COLO829 (cell line): ENCODE results near the gene TGFB3.
"Not testable (repeated sequence)": the region's sequence is repeated elsewhere in the genome, so short reads cannot be mapped to it uniquely, and the experiment has no call there.

Experiments used
- DNase-seq: peaks from one replicate; pipeline ENCODE4 v3.0.0; 2012; ENCODE audit warnings: low spot score

The TGFB3 gene

DNA sequence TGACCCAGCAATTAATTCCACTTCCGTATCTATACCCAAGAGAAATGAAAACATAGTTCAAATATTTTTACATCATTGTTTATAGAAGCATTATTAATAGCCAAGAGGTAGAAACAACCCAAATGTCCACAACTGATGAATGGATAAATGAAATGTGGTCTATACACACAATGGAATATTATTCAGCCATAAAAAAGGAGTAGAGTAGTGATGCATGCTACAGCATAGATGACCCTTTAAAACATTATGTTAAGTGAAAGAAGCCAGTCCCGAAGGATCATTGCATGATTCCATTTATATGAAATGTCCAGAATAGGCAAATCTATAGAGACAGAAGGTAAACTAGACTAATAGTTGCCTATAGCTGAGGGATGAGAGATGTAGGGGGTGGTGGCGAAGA, 29.3 kb downstream of the TGFB3 start:
- DNase-seq, result no peak

DNA sequence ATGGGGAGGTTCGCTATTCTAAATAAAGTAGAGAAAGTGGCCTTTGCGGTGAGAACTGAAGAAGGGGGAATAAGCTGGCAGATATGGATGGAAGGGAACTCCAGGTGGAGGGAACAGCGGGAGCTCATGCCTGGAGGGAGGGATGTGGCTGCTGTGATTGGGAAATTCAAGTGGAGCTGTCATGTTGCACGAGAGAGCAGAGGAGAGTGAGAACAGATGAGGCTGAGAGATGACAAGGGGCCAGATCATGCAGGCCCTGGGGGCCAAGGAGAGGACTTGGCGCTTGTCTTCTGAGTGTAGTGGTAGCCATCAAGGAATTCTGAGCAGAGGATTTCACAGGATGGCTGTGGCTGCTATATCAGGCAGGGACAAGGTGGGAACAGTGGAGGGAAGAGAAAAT, 35.0 kb downstream of the TGFB3 start:
- no peak for DNase-seq

DNA sequence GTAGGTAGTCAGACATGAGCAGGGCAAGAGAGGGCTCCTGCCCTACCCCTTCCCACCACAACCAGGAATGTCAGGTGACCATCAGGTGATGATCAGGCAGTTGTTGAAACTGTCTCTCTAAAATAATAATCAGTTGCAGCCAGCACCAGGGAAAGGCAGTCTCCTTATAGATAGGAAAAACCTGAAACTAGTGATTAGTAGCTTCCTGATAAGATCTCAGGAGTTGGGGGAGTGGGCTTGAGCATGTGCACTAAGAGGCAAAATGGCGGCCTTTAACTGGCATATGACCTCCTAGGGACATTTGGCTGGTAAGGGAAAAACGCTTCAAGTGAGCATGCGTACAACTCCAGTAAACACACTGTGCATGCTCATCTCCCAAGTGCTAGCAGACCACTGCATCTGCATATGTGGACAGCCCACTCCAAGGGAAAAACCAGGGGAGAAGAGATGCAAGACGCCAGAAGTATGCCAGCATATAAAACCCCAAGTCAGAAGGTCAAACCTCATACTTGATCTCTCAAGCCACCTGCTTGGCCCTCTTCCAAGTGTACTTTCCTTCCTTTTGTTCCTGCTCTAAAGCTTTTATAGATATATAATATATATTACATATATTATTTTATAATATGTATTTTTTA, 37.1 kb downstream of the TGFB3 start:
- DNase-seq, result no peak

DNA sequence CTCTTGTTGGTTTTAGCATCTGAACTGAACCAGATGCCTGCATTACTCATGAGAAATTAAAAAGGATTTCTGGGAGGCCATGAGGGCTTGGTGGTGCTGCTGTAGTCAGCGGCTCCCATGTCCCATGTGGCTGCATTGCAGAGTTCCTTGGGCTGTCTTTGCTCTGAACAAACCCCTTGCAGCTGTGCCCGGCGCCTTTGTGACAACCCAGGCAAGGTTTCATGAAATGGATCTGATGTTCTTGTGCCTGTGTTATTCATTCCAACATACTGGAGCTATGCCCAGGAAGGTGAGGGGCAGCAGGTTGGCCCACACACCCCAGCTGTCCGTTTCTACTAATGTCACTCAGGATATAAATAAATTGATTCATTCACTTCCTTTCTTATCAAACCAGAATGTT, 40.8 kb downstream of the TGFB3 start:
- no peak for DNase-seq

DNA sequence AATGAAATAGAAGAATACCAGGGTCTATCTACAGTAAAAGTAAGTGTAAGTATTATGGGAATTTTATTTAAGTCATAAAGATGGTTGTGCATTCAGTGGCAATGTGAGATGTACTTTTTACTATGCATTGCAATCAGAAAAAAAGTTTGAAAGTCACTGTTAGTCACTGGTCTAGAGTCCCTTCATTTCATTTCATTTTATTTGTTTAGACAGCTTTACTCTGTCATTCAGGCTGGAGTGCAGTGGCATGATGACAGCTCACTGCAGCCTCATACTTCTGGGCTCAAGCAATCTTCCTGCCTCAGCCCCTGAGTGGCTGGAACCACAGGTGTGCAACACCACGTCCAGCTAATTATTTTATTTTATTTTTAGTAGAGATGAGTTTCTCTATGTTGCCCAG, 42.6 kb downstream of the TGFB3 start:
- no peak for DNase-seq

DNA sequence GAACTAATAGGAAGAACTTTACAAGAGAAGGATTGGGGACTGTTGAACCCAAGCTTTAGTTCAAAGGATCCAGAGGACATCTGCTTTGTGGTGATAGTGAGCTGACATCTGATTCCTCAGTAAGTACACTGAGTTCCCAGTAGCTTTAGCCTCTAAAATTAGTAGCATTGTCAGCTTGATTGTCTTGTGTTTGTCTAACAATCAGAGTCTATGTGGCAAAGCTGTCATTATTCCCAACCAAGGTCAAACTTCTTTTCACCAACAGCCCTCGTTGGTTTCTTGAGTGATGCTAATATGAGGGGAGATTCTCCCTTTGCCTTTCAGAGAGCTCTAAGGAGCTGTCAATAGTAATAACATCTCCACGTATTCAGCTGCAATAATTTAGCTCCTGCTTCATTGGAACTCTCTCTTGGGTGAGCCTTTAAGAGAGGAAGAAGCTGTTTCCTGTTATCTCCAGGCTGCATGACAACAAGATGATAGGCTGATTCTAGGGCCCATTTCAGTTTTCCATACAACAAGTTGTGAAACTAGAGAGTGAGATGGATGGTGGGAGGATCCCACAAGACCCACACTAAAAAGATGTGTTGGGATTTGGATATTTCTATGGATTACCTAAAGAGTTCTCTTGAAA, 46.7 kb downstream of the TGFB3 start:
- no peak for DNase-seq

DNA sequence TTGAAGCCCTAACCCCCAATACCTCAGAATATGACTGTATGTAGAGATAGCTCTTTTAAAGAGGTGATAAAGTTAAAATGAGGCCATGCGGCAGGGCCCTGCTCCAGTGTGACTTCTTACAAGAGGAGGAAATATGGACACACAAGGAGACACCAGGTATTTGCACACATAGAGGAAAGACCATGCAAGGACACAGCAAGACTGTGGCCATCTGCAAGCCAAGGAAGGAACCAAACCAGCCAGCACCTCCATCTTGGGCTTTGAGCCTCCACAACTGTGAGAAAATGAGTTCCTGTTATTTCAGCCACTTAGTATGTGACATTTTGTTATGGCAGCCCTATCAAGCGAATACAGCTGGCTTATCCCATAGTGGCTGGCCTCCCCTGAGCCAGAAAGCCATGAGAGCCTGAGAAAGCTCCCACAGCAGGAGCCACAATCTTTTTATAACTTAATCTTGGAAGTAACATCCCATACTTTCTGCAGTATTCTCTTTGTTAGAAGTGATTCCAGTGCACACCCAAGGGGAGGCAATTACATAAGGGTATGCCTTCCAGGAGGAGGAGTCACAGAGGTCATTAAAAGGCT, 48.0 kb downstream of the TGFB3 start:
- no peak for DNase-seq

DNA sequence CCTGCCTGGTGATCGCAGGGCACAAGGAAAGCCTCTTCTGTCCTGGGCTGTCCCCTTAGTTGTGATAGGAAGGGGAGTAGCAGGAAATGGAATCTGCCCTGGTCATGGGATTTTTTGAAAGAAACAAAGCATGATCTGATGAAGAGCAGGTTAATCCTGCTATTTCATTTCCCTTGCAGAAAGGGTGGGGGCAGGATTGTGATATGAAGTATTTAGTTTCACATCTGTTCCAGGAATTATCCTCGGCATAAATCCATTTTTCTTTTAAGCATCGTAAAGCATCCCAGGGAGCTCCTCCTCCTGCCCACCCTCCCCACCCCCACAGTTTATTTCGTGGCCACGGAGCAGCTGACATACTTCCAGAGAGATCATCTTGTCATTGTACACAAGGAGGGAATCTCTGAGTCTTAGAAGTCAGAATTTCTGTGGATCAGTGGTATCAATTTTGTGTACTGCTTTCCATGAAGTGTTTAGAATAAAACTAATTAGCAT, 53.1 kb downstream of the TGFB3 start:
- peak; percentile 32 for DNase-seq

DNA sequence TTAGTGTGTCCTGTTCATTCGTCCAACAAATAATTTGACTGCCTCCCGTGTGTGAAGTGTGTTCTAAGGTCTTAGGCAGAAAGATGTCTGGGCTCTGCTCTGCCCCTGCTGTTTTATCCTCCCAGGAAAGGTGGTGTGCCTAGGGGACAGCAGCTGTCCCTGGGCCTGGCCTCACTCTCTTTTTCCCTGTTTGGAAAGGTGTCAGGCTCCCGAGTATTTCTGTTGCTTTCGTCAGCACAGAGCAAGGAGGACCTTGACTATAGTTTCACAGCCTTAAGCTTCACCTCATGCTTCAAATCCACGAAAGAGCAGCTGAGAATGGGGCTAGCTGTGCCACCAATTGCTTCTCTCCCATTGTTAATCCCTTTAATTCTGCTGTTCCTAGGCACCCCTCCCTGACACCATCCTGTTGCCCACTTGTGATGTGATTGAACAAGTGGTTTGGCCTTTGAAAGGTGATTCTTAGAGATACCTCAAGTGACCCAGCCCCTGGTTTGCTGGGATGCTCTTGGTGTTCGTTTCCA, 54.2 kb downstream of the TGFB3 start:
- DNase-seq, result no peak

DNA sequence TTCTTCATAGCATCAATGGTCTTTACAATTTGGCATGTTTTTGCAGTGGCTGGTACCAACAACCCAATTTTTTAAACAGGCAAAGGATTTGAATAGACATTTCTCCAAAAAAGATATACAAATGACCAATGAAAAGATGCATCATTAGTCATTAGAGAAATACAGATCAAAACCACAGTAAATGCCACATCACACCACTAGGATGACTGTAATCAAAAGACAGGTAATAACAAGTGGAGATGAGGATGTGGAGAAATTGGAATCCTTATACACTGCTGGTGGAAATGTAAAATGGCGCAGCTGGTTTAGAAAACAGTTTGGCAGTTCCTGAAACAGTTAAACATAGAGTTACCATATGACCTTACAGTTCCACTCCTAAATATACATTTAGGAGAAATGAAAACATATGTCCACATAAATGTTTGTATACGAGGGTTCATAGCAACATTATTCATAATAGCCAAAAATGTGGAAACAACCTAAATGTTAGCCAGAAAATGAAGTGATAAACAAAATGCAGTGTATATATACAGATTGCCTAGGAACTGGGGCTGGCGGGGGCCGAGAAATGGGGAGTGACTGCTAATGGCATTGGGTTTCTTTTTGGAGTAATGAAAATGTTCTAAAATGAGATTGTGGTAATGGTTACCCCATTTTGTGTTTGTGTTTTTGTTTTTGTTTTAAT, 55.2 kb downstream of the TGFB3 start:
- no peak for DNase-seq

DNA sequence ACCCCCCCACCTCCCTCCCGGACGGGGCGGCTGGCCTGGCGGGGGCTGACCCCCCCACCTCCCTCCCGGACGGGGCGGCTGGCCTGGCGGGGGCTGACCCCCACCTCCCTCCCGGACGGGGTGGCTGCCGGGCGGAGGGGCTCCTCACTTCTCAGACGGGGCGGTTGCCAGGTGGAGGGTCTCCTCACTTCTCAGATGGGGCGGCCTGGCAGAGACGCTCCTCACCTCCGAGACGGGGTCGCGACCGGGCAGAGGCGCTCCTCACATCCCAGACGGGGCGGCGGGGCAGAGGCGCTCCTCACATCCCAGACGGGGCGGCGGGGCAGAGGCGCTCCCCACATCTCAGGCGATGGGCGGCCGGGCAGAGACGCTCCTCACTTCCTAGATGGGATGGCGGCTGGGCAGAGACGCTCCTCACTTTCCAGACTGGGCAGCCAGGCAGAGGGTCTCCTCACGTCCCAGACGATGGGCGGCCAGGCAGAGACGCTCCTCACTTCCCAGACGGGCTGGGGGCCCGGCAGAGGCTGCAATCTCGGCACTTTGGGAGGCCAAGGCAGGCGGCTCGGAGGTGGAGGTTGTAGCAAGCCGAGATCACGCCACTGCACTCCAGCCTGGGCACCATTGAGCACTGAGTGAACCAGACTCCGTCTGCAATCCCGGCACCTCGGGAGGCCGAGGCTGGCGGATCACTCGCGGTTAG, 56.5 kb downstream of the TGFB3 start:
- not testable (repeated sequence) for DNase-seq

DNA sequence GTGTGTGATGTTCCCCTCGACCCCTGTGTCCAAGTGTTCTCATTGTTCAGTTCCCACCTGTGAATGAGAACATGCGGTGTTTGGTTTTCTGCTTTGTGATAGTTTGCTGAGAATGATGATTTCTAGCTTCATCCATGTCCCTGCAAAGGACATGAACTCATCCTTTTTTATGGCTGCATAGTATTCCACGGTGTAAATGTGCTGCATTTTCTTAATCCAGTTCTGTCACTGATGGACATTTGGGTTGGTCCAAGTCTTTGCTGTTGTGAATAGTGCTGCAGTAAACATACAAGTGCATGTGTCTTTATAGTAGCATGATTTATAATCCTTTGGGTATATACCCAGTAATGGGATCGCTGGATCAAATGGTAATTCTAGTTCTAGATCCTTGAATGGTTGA, 61.4 kb downstream of the TGFB3 start:
- not testable (repeated sequence) for DNase-seq

DNA sequence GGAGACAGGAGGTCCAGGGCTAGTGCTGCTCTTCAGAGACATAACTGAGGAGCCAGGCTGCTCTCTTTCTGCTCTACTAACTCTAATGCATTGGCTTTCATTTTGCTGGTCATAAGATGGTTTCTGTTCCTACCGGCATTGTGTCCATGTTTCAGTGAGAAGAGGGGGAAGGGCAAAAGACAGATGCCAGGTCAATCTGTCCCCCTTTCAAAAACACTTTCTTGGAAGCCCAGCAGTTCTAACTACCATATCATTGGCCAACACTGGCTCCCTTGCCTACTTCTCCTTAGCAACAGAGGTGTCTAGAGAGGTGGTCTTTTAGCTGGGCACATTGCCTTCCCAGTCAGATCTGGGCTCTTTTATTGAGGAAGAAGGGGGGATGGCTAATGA, 63.9 kb downstream of the TGFB3 start:
- no peak for DNase-seq

DNA sequence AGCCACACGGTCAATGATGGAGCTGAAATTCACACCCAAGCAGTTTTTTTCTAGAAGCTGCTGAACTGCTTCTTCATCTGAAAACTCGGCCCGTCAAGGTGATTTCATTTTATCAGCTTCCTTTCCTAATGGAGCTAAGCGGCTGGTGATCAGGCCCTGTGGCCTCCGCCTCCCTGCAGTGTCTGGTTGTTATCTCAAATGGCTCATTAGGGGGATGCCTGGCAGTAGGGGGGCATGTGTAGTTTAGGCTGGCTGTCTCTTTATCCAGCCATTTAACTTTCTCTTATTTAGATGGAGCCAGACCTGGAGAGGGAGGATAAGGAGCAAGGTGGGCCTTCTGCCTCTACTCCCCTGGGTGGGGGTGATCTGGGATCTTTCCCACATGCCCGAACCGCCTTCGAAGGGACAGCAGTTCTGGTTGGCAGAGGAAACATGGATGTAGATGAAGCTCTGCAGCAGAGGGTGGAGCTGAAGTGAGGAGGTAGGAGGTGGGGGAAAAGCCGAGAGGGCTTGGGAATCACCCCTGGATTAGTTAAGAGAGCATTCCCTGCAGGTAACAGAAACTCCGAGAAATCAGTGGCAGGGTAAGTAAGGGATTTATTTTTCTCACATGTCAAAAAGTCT, 64.4 kb downstream of the TGFB3 start:
- no peak for DNase-seq

DNA sequence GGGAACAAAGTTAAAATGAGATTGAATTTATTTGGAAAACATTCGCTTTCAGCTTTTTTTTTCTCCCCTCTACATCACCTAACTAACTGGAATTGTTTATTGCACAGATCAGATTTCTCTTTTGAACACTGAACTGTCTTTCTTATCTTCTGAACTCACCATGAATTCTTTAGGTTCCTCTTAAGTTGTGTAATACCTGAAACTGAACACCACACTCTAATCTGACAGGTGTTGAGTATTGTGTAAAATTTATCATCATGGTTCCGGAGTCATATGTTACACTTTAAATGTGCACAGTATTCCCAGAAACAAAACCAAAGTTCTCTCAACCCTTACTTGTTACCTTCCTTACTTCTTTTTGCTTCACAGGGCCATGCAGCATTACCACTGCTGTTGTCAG, 66.8 kb downstream of the TGFB3 start:
- DNase-seq, result no peak

DNA sequence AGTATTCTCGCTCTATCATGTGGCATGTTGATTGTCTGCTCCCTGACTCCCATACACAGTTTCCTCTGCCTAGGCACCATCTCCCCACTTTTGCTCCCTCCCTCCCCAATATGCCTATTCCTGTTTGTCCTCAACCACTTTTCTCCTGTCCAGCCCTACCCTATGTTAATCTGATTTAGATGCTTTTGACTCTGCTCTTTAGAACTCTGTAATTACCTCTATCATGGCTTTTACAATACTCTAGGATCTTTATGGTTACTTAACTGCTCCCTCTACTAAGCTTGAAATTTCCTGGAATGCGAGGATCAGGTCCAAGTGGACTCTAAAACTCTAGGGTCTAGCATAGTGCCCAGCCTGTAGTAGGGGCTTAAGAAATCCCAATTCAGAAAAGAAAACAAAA, 68.6 kb downstream of the TGFB3 start:
- DNase-seq, result no peak

DNA sequence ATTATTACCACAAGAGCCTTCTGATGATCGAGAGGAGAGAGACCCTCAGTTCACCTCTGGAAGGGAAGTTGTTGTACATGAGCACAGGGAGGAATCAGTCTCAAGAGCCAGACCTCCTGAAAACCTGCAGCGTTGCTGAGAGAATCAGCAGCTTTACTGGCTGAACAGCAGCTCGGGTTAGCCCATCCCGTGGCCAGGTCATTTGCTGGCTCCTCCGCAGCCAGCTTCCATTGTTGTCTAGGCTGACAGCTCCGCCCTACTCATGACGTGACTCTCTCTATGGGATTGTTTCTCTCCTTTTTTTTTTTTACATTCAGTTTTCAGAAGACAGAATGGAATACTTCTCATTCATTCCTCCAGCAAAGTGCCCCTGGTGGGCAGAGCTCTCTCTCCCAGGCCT, 69.9 kb downstream of the TGFB3 start:
- DNase-seq, result no peak

DNA sequence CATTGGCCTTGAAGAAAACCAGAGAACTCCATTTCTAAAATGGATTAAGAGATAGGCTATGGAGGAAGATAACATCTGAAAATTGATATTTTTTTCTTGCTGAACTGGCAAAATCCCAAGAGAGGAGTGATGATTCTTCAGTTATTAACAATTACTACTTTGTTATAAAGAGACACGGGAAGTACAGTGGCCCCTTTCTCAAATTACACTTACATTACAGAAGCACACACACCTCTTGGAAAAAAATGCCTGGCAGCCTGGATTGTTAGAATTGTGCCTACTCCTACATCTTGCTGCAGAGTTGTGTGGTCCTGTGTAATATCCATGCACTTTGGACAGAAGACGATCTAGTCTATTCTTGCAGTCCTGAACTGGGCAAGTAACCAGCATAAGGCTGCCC, 71.7 kb downstream of the TGFB3 start:
- peak; percentile 74 for DNase-seq

DNA sequence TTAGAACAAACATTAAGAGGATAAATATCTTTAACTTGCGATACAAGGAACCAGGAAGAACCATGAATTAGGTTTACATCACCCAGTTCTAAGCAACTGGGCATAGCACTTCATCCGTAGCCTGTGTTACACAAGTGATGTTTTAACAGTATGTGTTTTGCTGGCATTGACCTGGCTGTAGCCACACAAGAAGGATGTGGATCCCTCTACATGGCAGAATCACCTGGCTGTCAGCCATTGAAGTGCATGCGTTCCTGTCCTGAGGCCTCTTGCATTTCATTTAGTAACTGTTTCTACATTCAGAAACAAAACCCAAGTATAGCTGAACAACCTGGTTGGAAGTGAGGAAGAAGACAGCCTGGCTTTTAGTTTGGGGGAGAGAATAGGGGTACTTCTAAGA, 72.2 kb downstream of the TGFB3 start:
- no peak for DNase-seq
